K562 (cell line): ENCODE data around the gene PRM1. TPM values are rescaled to one million over a fixed set of nuclear protein-coding genes. Genes with fewer than 3 reads are reported as not detected.

Source experiments
- ATAC-seq: fragments of 200-7000 bp; cut with Tn5 transposase; 3 replicates; pipeline ENCODE4 v1.9.1; 2020; ENCODE audit warnings: moderate library complexity
- BruUV-seq: library from RNA; stranded (reverse); fragments of 400-500 nt; replicated peaks from 2 replicates; lab custom pipeline; 2021; lab: Mats Ljungman, UMichigan
- CTCF ChIA-PET: fragments of 300-600 bp; formaldehyde crosslinking; extraction: SDS; loops from one replicate; lab custom pipeline; 2021; ENCODE audit warnings: low intra/inter-chr PET ratio; lab: Yijun Ruan, JAX
- POLR2A ChIA-PET: fragments of 300-600, 350-650 bp; sonication (Branson Sonifier 250); formaldehyde crosslinking; extraction: SDS; loops from one replicate; lab custom pipeline; 2021; ENCODE audit warnings: antibody characterized with exemption, inconsistent platforms; lab: Yijun Ruan, JAX
- DNase-seq, 4 experiments: peaks; one replicate each; pipeline versions ENCODE4 v3.0.0 to v3.0.0-alpha.2; 2011 to 2018; ENCODE audit warnings: low spot score in 3 of 4, mixed read lengths in 3 of 4; ENCODE audit errors: extremely low read depth in 1 of 4
- FAIRE-seq: peaks from 2 replicates; lab custom pipeline; 2011; peaks lifted over from hg19 to GRCh38; lab: Jason Lieb, UNC
- H2AFZ ChIP-seq: 2 replicates; pipeline ENCODE4 v1.6.0; 2011; ENCODE audit warnings: low read depth, low read length, control low read depth, inconsistent platforms
- H3K27ac ChIP-seq: fragments of 200-600 bp; 3 replicates; pipeline ENCODE4 v1.8.0; 2011; ENCODE audit warnings: low read depth, mild to moderate bottlenecking, control low read depth, inconsistent platforms, low read length, moderate library complexity, mixed read lengths; ENCODE audit errors: extremely low read depth
- H3K27me3 ChIP-seq, 2 experiments: fragments of 300-600 bp in 1 of 2; 2 replicates in 1 of 2; 3 replicates in 1 of 2; pipeline versions ENCODE4 v1.6.0 to v1.8.0; 2011; ENCODE audit warnings: inconsistent platforms in 2 of 2, low read length in 2 of 2, mild to moderate bottlenecking in 1 of 2, mixed read lengths in 1 of 2, moderate library complexity in 1 of 2; ENCODE audit not compliant: control insufficient read depth in 2 of 2, insufficient read depth in 2 of 2
- H3K36me3 ChIP-seq: fragments of 300-600 bp; 3 replicates; pipeline ENCODE4 v1.8.0; 2011; ENCODE audit warnings: mild to moderate bottlenecking, low read length, inconsistent platforms; ENCODE audit not compliant: control insufficient read depth, insufficient read depth
- H3K4me1 ChIP-seq, 2 experiments: fragments of 200-600 bp in 1 of 2; replicated peaks in 1 of 2; 2 replicates in 1 of 2; 3 replicates in 1 of 2; pipeline versions ENCODE4 v1.5.1 to v1.8.0; 2011; ENCODE audit warnings: inconsistent platforms in 2 of 2, low read length in 2 of 2, mild to moderate bottlenecking in 1 of 2, mixed read lengths in 1 of 2, moderate library complexity in 1 of 2; ENCODE audit not compliant: control insufficient read depth in 2 of 2, insufficient read depth in 2 of 2
- H3K4me2 ChIP-seq: 2 replicates; pipeline ENCODE4 v1.6.1; 2011; ENCODE audit warnings: low read length, control low read depth, inconsistent platforms, mixed read lengths; ENCODE audit not compliant: insufficient read depth
- H3K4me3 ChIP-seq: fragments of 200-600 bp; sonication (generic), shearing (Covaris generic); 2 replicates; pipeline ENCODE4 v1.5.1; 2016; ENCODE audit warnings: control low read depth, inconsistent platforms
- H3K79me2 ChIP-seq: fragments of 200-600 bp; 3 replicates; pipeline ENCODE4 v1.8.0; 2011; ENCODE audit warnings: low read length, inconsistent platforms; ENCODE audit not compliant: control insufficient read depth, insufficient read depth
- H3K9ac ChIP-seq, 2 experiments: 2 replicates each; pipeline versions ENCODE4 v1.6.0 to v1.6.1; 2011; ENCODE audit warnings: low read depth in 2 of 2, low read length in 2 of 2, control low read depth in 1 of 2, inconsistent platforms in 1 of 2, mild to moderate bottlenecking in 1 of 2, mixed read lengths in 1 of 2; ENCODE audit not compliant: insufficient read depth in 1 of 2
- H3K9me1 ChIP-seq: one replicate; pipeline ENCODE4 v1.6.0; 2011; ENCODE audit warnings: inconsistent platforms, mild to moderate bottlenecking, low read length, moderate library complexity; ENCODE audit not compliant: control insufficient read depth, insufficient read depth
- H3K9me3 ChIP-seq: replicated peaks from 2 replicates; pipeline ENCODE4 v1.5.1; 2011; ENCODE audit warnings: low read depth, low read length, inconsistent platforms; ENCODE audit not compliant: control insufficient read depth, insufficient read depth
- H4K20me1 ChIP-seq: replicated peaks from 2 replicates; pipeline ENCODE4 v1.6.1; 2011; ENCODE audit warnings: low read length, inconsistent platforms, mixed read lengths; ENCODE audit not compliant: control insufficient read depth, insufficient read depth
- CBFA2T2 ChIP-seq: fragments of 450-650 bp; conservative IDR thresholded peaks from 2 replicates; pipeline ENCODE4 v1.6.1; 2017; ENCODE audit warnings: mild to moderate bottlenecking
- GABPB1 ChIP-seq: sonication (generic); formaldehyde crosslinking; IDR thresholded peaks from 2 replicates; pipeline ENCODE4 v1.8.0; 2022; ENCODE audit warnings: mild to moderate bottlenecking, missing genetic modification reagents
- HCFC1 ChIP-seq: IDR thresholded peaks from 2 replicates; pipeline ENCODE4 v1.6.1; 2012; ENCODE audit warnings: low read depth, low read length, improper control_type of control experiment
- LARP7 ChIP-seq: fragments of 450-650 bp; IDR thresholded peaks from 2 replicates; pipeline ENCODE4 v1.6.1; 2016
- LCOR ChIP-seq: sonication (generic); formaldehyde crosslinking; IDR thresholded peaks from 2 replicates; pipeline ENCODE4 v1.8.0; 2022; ENCODE audit warnings: mild to moderate bottlenecking, missing genetic modification reagents
- MAFF ChIP-seq: IDR thresholded peaks from 2 replicates; pipeline ENCODE4 v1.6.1; 2012; ENCODE audit warnings: low read length, improper control_type of control experiment
- MAZ ChIP-seq, 2 experiments: fragments of 450-650 bp in 1 of 2; sonication (generic) in 1 of 2; formaldehyde crosslinking; IDR thresholded peaks in 1 of 2; conservative IDR thresholded peaks in 1 of 2; 2 replicates each; pipeline versions ENCODE4 v1.4.0 to v1.5.0; 2020; ENCODE audit warnings: mild to moderate bottlenecking in 1 of 2, missing genetic modification reagents in 1 of 2
- MTA3 ChIP-seq: fragments of 450-650 bp; formaldehyde crosslinking; IDR thresholded peaks from 2 replicates; pipeline ENCODE4 v1.6.1; 2017; ENCODE audit warnings: mild to moderate bottlenecking, borderline replicate concordance
- RAD21 ChIP-seq, 2 experiments: fragments of 250-450 bp in 1 of 2; fragments of 450-650 bp in 1 of 2; sonication (Bioruptor Pico) in 1 of 2; formaldehyde crosslinking in 1 of 2; IDR thresholded peaks in 1 of 2; conservative IDR thresholded peaks in 1 of 2; 2 replicates each; pipeline versions ENCODE4 v1.4.0 to v1.8.0; 2020 to 2022; ENCODE audit warnings: mild to moderate bottlenecking in 2 of 2, moderate library complexity in 1 of 2
- TAF9B ChIP-seq: fragments of 450-650 bp; IDR thresholded peaks from 2 replicates; pipeline ENCODE4 v1.6.1; 2018; ENCODE audit warnings: mild to moderate bottlenecking; ENCODE audit not compliant: partially characterized antibody
- TFAP4 ChIP-seq: sonication (generic); formaldehyde crosslinking; IDR thresholded peaks from 2 replicates; pipeline ENCODE4 v1.8.0; 2022; ENCODE audit warnings: missing genetic modification reagents, mild to moderate bottlenecking, moderate library complexity, borderline replicate concordance
- TRIM24 ChIP-seq, 2 experiments: fragments of 450-650 bp; IDR thresholded peaks; 2 replicates each; pipeline ENCODE4 v1.6.1; 2016
- USF1 ChIP-seq: sonication (generic); formaldehyde crosslinking; IDR thresholded peaks from 2 replicates; pipeline ENCODE4 v1.9.0; 2022; ENCODE audit warnings: mild to moderate bottlenecking, missing genetic modification reagents
- ZBED1 ChIP-seq: IDR thresholded peaks from 2 replicates; pipeline ENCODE4 v1.6.1; 2014
- ZMIZ1 ChIP-seq, 2 experiments: fragments of 150-350 bp in 1 of 2; IDR thresholded peaks; 2 replicates each; pipeline ENCODE4 v1.6.1; 2012 to 2016; ENCODE audit warnings: low read depth in 2 of 2, low read length in 2 of 2, mild to moderate bottlenecking in 1 of 2, moderate library complexity in 1 of 2
- ZNF384 ChIP-seq: IDR thresholded peaks from 2 replicates; pipeline ENCODE4 v1.6.1; 2012; ENCODE audit warnings: low read depth, low read length, improper control_type of control experiment
- ZNF589 ChIP-seq: fragments of 200-800 bp; sonication (Bioruptor generic); IDR thresholded peaks from 2 replicates; pipeline ENCODE4 v1.6.1; 2016; ENCODE audit warnings: low read depth, missing genetic modification characterization, missing compliant biosample characterization
- WGBS: fragments of 100-300 bp; shearing (Covaris generic); methylation state at CpG from one replicate; pipeline ENCODE4 v1.1.6; 2016; ENCODE audit warnings: low coverage, mixed read lengths; ENCODE audit not compliant: insufficient coverage; ENCODE audit errors: missing lambda C conversion rate; 5-methylcytosine and 5-hydroxymethylcytosine counted together
- in situ Hi-C: fragments of 300-500 bp; cut with MboI; formaldehyde crosslinking; loops from 4 replicates; pipeline ENCODE4 v1.15.0; 2018; ENCODE audit warnings: inconsistent platforms, mixed read lengths
- intact Hi-C: fragments of 100-400 bp; cut with micrococcal nuclease; formaldehyde crosslinking; loops from 2 replicates; pipeline ENCODE4 v1.14.2; 2022
- polyA plus RNA-seq, 8 experiments: library from polyadenylated mRNA; depleted of rRNA in 4 of 8; stranded (reverse) in 5 of 8; unstranded in 3 of 8; fragments of >200 nt; fragmentation: Nextera tagmentation in 2 of 8; fragmentation: Illumina TruSeq in 1 of 8; extraction: Ambion mirVana in 2 of 8; extraction: Trizol in 1 of 8; gene quantifications; 2 replicates each; pipeline versions ENCODE4 v1.2.1 to v1.2.3, GENCODE V29; 2011 to 2014; ENCODE audit warnings: inconsistent platforms in 1 of 8, missing spikeins in 1 of 8
- total RNA-seq, 7 experiments: library from RNA; depleted of rRNA in 6 of 7; stranded (reverse); fragments of >200 nt in 6 of 7; fragmentation: Illumina TruSeq in 2 of 7; extraction: Trizol in 2 of 7; gene quantifications; 2 replicates each; pipeline versions ENCODE4 v1.2.1 to v1.2.3, GENCODE V29; 2011 to 2021; ENCODE audit warnings: low replicate concordance in 1 of 7

PRM1 gene
- total and polyA plus RNA-seq, 9 of the 15 experiments (the other 6 are each of a cell fraction or from before 2014, with no cell fraction given) = not detected

GRCh38 chr16:11297492-11298142 lies 16.5 kb upstream of the PRM1 start:
- no peaks in the 10 kb centered on the region for H3K9me1 ChIP-seq
- CTCF ChIA-PET = no interaction called here
- no peak overlapping the region for H3K27ac ChIP-seq
- peak overlapping the region; percentile 47 for H3K4me2 ChIP-seq
- ATAC-seq (peak; percentile 88), DNase-seq (peak; percentile 65 to 74 (median 72)), FAIRE-seq (peak; percentile 78)
- peaks cover 6 to 13% of the 10 kb centered on the region in 2 experiments; a peak in 4 of 5 replicates for H3K4me1 ChIP-seq
- 8% methylated on average over 18 of the region's 19 CpGs for WGBS
- no peaks in the 10 kb centered on the region for H3K79me2 ChIP-seq
- H3K36me3 ChIP-seq = no peaks in the 10 kb centered on the region
- BruUV-seq = no TSS peak
- POLR2A ChIA-PET = interaction anchor here (0.6 to 1.5 kb wide), 4 partner anchors 15 to 22 kb away, joined by 3 to 7 read pairs (median 4); partner anchors contain the start of gene PRM2
- 0 out of 5 replicates have a peak, but pooled peaks cover 0 to 9% of the 10 kb centered on the region in 2 experiments for H3K27me3 ChIP-seq
- H2AFZ ChIP-seq = peak overlapping the region; percentile 67
- intact Hi-C loops (no loop called here), in situ Hi-C loops (no loop called here)
- H3K9ac ChIP-seq = peak overlapping the region in 1 of 2 experiments; percentile 86; a peak in 2 of 4 replicates
- H4K20me1 ChIP-seq = no peaks in the 10 kb centered on the region
- H3K4me3 ChIP-seq = no peak overlapping the region
- H3K9me3 ChIP-seq = no peaks in the 10 kb centered on the region
- TF ChIP-seq MTA3 (0 out of 2 replicates have a peak, but pooled peaks have one; percentile 25), ZNF589 (CRISPR knock-in tag) (peak; percentile 54; the same call in 1 of the 2 replicates), ZBED1 (peak; percentile 53; the same call in 1 of the 2 replicates), GABPB1 (CRISPR knock-in tag) (peak; percentile 29; the same call in 1 of the 2 replicates), ZNF384 (no peak), CBFA2T2 (peak; percentile 85), USF1 (peak; percentile 48), LARP7 (no peak), MAZ (CRISPR knock-in tag; conservative IDR thresholded peaks at IDR 0.05 in 1 of 2, IDR thresholded peaks at IDR 0.05 in 1 of 2) (peak; percentile 41 to 78; a peak in 3 of 4 replicates), MAFF (no peak), HCFC1 (no peak), LCOR (CRISPR knock-in tag) (0 out of 2 replicates have a peak, but pooled peaks have one; percentile 34), RAD21 (CRISPR knock-in tag; conservative IDR thresholded peaks at IDR 0.05 in 1 of 2, IDR thresholded peaks at IDR 0.05 in 1 of 2) (peak in 1 of 2 experiments; percentile 11; a peak in 1 of 4 replicates), ZMIZ1 (IDR thresholded peaks at IDR 0.05; ENCODE audit: low read depth in 2 of 2, low read length in 2 of 2) (peak in 1 of 2 experiments; percentile 18; a peak in 1 of 4 replicates), TAF9B (peak; percentile 8), TFAP4 (CRISPR knock-in tag) (peak; percentile 99), TRIM24 (IDR thresholded peaks at IDR 0.05) (peak; percentile 33 to 56; a peak in 1 of 4 replicates)
